Mesendoderm (in vitro differentiated cells): ENCODE data around the gene OS9.

Source experiments
- DNase-seq: peaks from one replicate; pipeline ENCODE4 v3.0.0; 2013
- H2AK5ac ChIP-seq: 2 replicates; pipeline ENCODE4 v1.6.1; 2013; ENCODE audit warnings: low read length, inconsistent platforms
- H2BK120ac ChIP-seq: 2 replicates; pipeline ENCODE4 v1.6.1; 2013; ENCODE audit warnings: low read depth, mild to moderate bottlenecking, low read length, moderate library complexity, mixed read lengths
- H2BK15ac ChIP-seq: replicated peaks from 2 replicates; pipeline ENCODE4 v1.6.1; 2013; ENCODE audit warnings: low read depth, mild to moderate bottlenecking, moderate library complexity
- H2BK5ac ChIP-seq: 2 replicates; pipeline ENCODE4 v1.6.1; 2013; ENCODE audit warnings: low read length, inconsistent platforms
- H3K18ac ChIP-seq: 2 replicates; pipeline ENCODE4 v1.6.1; 2013; ENCODE audit warnings: mild to moderate bottlenecking, low read length, mixed read lengths
- H3K23ac ChIP-seq: one replicate; pipeline ENCODE4 v1.6.1; 2013; ENCODE audit warnings: low read length
- H3K27ac ChIP-seq: 2 replicates; pipeline ENCODE4 v1.5.1; 2013; ENCODE audit warnings: low read depth, mild to moderate bottlenecking, inconsistent platforms, low read length, moderate library complexity
- H3K27me3 ChIP-seq: 2 replicates; pipeline ENCODE4 v1.6.1; 2013; ENCODE audit warnings: low read length, control low read depth, mild to moderate bottlenecking, inconsistent platforms; ENCODE audit not compliant: insufficient read depth, poor library complexity
- H3K36me3 ChIP-seq: 2 replicates; pipeline ENCODE4 v1.6.1; 2013; ENCODE audit warnings: low read length, inconsistent platforms; ENCODE audit not compliant: control insufficient read depth, insufficient read depth
- H3K4ac ChIP-seq: one replicate; pipeline ENCODE4 v1.6.1; 2013; ENCODE audit warnings: low read depth, mild to moderate bottlenecking, low read length, moderate library complexity
- H3K4me1 ChIP-seq: 2 replicates; pipeline ENCODE4 v1.6.1; 2013; ENCODE audit warnings: low read depth, low read length, inconsistent platforms; ENCODE audit not compliant: control insufficient read depth
- H3K4me2 ChIP-seq: 2 replicates; pipeline ENCODE4 v1.6.1; 2013; ENCODE audit warnings: low read length
- H3K4me3 ChIP-seq: 2 replicates; pipeline ENCODE4 v1.5.1; 2013; ENCODE audit warnings: mild to moderate bottlenecking, low read length
- H3K56ac ChIP-seq: one replicate; pipeline ENCODE4 v1.6.1; 2013; ENCODE audit warnings: low read length
- H3K79me1 ChIP-seq: 2 replicates; pipeline ENCODE4 v1.6.1; 2013; ENCODE audit warnings: low read length, inconsistent platforms
- H3K79me2 ChIP-seq: 2 replicates; pipeline ENCODE4 v1.6.1; 2013; ENCODE audit warnings: mild to moderate bottlenecking, low read length; ENCODE audit not compliant: control insufficient read depth, insufficient read depth
- H3K9ac ChIP-seq: 2 replicates; pipeline ENCODE4 v1.6.1; 2013; ENCODE audit warnings: low read length, inconsistent platforms
- H4K5ac ChIP-seq: one replicate; pipeline ENCODE4 v1.6.1; 2013; ENCODE audit warnings: low read length
- H4K8ac ChIP-seq: one replicate; pipeline ENCODE4 v1.6.1; 2013; ENCODE audit warnings: low read depth, mild to moderate bottlenecking, control low read depth, low read length, moderate library complexity
- WGBS: extraction: QIAGEN DNeasy Blood & Tissue Kit; methylation state at CpG from one replicate; pipeline ENCODE4 v1.1.7; 2013; ENCODE audit warnings: low lambda C conversion rate, missing lambda C conversion rate; ENCODE audit not compliant: insufficient coverage; ENCODE audit errors: extremely low coverage; 5-methylcytosine and 5-hydroxymethylcytosine counted together

OS9 gene

GRCh38 chr12:57741844-57742738 lies 48.2 kb downstream of the OS9 start:
- Histone ChIP-seq H3K9ac (no peak overlapping the region), H3K79me1 (no peaks in the 10 kb centered on the region), H2AK5ac (no peak overlapping the region), H4K5ac (no peak overlapping the region), H3K18ac (no peak overlapping the region), H3K4me2 (no peak overlapping the region), H2BK5ac (no peak overlapping the region), H2BK15ac (no peak overlapping the region), H3K36me3 (peaks cover 2% of the 10 kb centered on the region), H3K4ac (no peak overlapping the region), H3K56ac (no peak overlapping the region), H3K27me3 (peaks cover 33% of the 10 kb centered on the region), H3K23ac (no peak overlapping the region), H3K79me2 (no peaks in the 10 kb centered on the region), H3K27ac (no peak overlapping the region), H3K4me1 (no peaks in the 10 kb centered on the region), H3K4me3 (no peak overlapping the region), H4K8ac (no peak overlapping the region), H2BK120ac (no peak overlapping the region)
- peak; percentile 54 for DNase-seq
- WGBS = no CpG with 5 or more reads among the region's 14 CpGs

- H3K18ac ChIP-seq = no peak overlapping the region
- H3K56ac ChIP-seq = no peak overlapping the region
- H2AK5ac ChIP-seq = no peak overlapping the region
- H3K27me3 ChIP-seq = peaks cover 19% of the 10 kb centered on the region
- H3K4me2 ChIP-seq = no peak overlapping the region
- H3K36me3 ChIP-seq = peaks cover 5% of the 10 kb centered on the region
- no peak overlapping the region for H2BK15ac ChIP-seq
- H3K27ac ChIP-seq = no peak overlapping the region
- H3K79me2 ChIP-seq = no peaks in the 10 kb centered on the region
- no peaks in the 10 kb centered on the region for H3K79me1 ChIP-seq
- H3K4me3 ChIP-seq = no peak overlapping the region
- WGBS = no CpG with 5 or more reads among the region's 2 CpGs
- no peak overlapping the region for H4K5ac ChIP-seq
- no peak overlapping the region for H3K4ac ChIP-seq
- no peak overlapping the region for H2BK5ac ChIP-seq
- H4K8ac ChIP-seq = no peak overlapping the region
- H3K9ac ChIP-seq = no peak overlapping the region
- no peak for DNase-seq
- no peak overlapping the region for H3K23ac ChIP-seq
- H2BK120ac ChIP-seq = no peak overlapping the region
- H3K4me1 ChIP-seq = no peaks in the 10 kb centered on the region
These were observed 49.8 kb downstream of the OS9 start for GRCh38 chr12:57743769-57744168.

GRCh38 chr12:57744194-57744776 lies 50.4 kb downstream of the OS9 start:
- Histone ChIP-seq H3K27me3 (peaks cover 17% of the 10 kb centered on the region), H3K79me1 (no peaks in the 10 kb centered on the region), H3K56ac (peak overlapping the region; percentile 73), H2BK120ac (no peak overlapping the region), H2BK5ac (no peak overlapping the region), H2AK5ac (no peak overlapping the region), H3K9ac (peak overlapping the region; percentile 46), H3K4me1 (no peaks in the 10 kb centered on the region), H4K5ac (no peak overlapping the region), H3K36me3 (peaks cover 5% of the 10 kb centered on the region), H3K23ac (no peak overlapping the region), H3K4ac (no peak overlapping the region), H3K4me2 (peak overlapping the region; percentile 36), H3K4me3 (peak overlapping the region; percentile 28), H3K27ac (no peak overlapping the region), H2BK15ac (no peak overlapping the region), H3K18ac (peak overlapping the region; percentile 35), H3K79me2 (no peaks in the 10 kb centered on the region), H4K8ac (no peak overlapping the region)
- no peak for DNase-seq
- no CpG with 5 or more reads among the region's 21 CpGs for WGBS

GRCh38 chr12:57744777-57745484 lies 51.0 kb downstream of the OS9 start, which contains the start of gene TSPAN31:
Gene TSPAN31, plus strand, starts transcription at chr12:57745039. Its CDS starts 116 bp downstream, at chr12:57745155.
- peak within 1 kb of the TSS; percentile 93 for H4K8ac ChIP-seq
- DNase-seq = peak; percentile 98
- H3K4me3 ChIP-seq = peak within 1 kb of the TSS; percentile 89
- peak within 1 kb of the TSS; percentile 83 for H3K9ac ChIP-seq
- H2BK120ac ChIP-seq = no peak within 1 kb of the TSS
- H3K18ac ChIP-seq = peak within 1 kb of the TSS; percentile 94
- H2AK5ac ChIP-seq = no peak within 1 kb of the TSS
- peak within 1 kb of the TSS; percentile 94 for H2BK5ac ChIP-seq
- H3K56ac ChIP-seq = peak within 1 kb of the TSS; percentile 94
- no peaks in the 10 kb centered on the region for H3K79me1 ChIP-seq
- peak within 1 kb of the TSS; percentile 96 for H3K4ac ChIP-seq
- no peak within 1 kb of the TSS for H3K23ac ChIP-seq
- peaks cover 10% of the 10 kb centered on the region for H3K27me3 ChIP-seq
- H2BK15ac ChIP-seq = no peak within 1 kb of the TSS
- peaks cover 5% of the 10 kb centered on the region for H3K36me3 ChIP-seq
- peak within 1 kb of the TSS; percentile 84 for H3K4me2 ChIP-seq
- whole genome bisulfite sequencing = no CpG with 5 or more reads among the region's 29 CpGs
- peak within 1 kb of the TSS; percentile 69 for H3K27ac ChIP-seq
- no peaks in the 10 kb centered on the region for H3K79me2 ChIP-seq
- H3K4me1 ChIP-seq = no peaks in the 10 kb centered on the region
- no peak within 1 kb of the TSS for H4K5ac ChIP-seq

GRCh38 chr12:57745485-57745881 lies 51.6 kb downstream of the OS9 start:
- Histone ChIP-seq H3K23ac (no peak overlapping the region), H3K36me3 (peaks cover 5% of the 10 kb centered on the region), H3K4me2 (peak overlapping the region; percentile 84), H2BK15ac (no peak overlapping the region), H2BK5ac (no peak overlapping the region), H3K27ac (no peak overlapping the region), H4K5ac (no peak overlapping the region), H3K4me1 (no peaks in the 10 kb centered on the region), H3K9ac (peak overlapping the region; percentile 83), H3K18ac (no peak overlapping the region), H3K27me3 (peaks cover 5% of the 10 kb centered on the region), H3K79me1 (peaks cover 2% of the 10 kb centered on the region), H3K79me2 (peaks cover 3% of the 10 kb centered on the region), H3K4ac (no peak overlapping the region), H4K8ac (no peak overlapping the region), H2BK120ac (no peak overlapping the region), H3K56ac (peak overlapping the region; percentile 94), H3K4me3 (peak overlapping the region; percentile 89), H2AK5ac (no peak overlapping the region)
- no CpG with 5 or more reads among the region's 8 CpGs for WGBS
- peak; percentile 42 for DNase-seq
